Activated T-cell treated with anti-CD3 and anti-CD28 coated beads for 4 hours (primary cell): Measurements from ENCODE around the gene SORCS2.

Experiments
- DNase-seq: peaks from one replicate; pipeline ENCODE4 v3.0.0-alpha.2; 2020

The SORCS2 gene

GRCh38 chr4:7732263-7732662 is 539.9 kb downstream of the SORCS2 start:
- DNase-seq = no peak

GRCh38 chr4:7733201-7733600 is 540.9 kb downstream of the SORCS2 start:
- DNase-seq = no peak

- DNase-seq = no peak
Measured at GRCh38 chr4:7733801-7734650, 541.7 kb downstream of the SORCS2 start.

GRCh38 chr4:7734651-7735260 is 542.4 kb downstream of the SORCS2 start:
- no peak for DNase-seq

GRCh38 chr4:7735395-7735794 is 543.1 kb downstream of the SORCS2 start:
- no peak for DNase-seq

GRCh38 chr4:7735961-7736360 is 543.6 kb downstream of the SORCS2 start:
- no peak for DNase-seq

- DNase-seq = no peak
Measured at GRCh38 chr4:7736436-7737267, 544.3 kb downstream of the SORCS2 start.

- no peak for DNase-seq
Measured at GRCh38 chr4:7737268-7737645, 544.9 kb downstream of the SORCS2 start.

- no peak for DNase-seq
Measured at GRCh38 chr4:7737752-7738457, 545.6 kb downstream of the SORCS2 start.

- DNase-seq = no peak
Measured at GRCh38 chr4:7738458-7739076, 546.2 kb downstream of the SORCS2 start.

- no peak for DNase-seq
Measured at GRCh38 chr4:7739077-7739917, 547.0 kb downstream of the SORCS2 start.

GRCh38 chr4:7739918-7740865 is 547.9 kb downstream of the SORCS2 start:
- no peak for DNase-seq

GRCh38 chr4:7740866-7741525 is 548.7 kb downstream of the SORCS2 start:
- no peak for DNase-seq

GRCh38 chr4:7741946-7742806 is 549.8 kb downstream of the SORCS2 start:
- no peak for DNase-seq

- DNase-seq = no peak
Measured at GRCh38 chr4:7742807-7743280, 550.5 kb downstream of the SORCS2 start.

GRCh38 chr4:7744142-7744804 is 551.9 kb downstream of the SORCS2 start:
- DNase-seq = no peak

- DNase-seq = no peak
Measured at GRCh38 chr4:7745301-7745885, 553.1 kb downstream of the SORCS2 start.
